ENCODE results near the gene TUBB4B. TPM values are rescaled to one million over a fixed set of nuclear protein-coding genes. Genes with fewer than 3 reads are reported as not detected.

The TUBB4B gene
- total RNA-seq, 1 experiment from 2014 or later: 714 TPM

DNA sequence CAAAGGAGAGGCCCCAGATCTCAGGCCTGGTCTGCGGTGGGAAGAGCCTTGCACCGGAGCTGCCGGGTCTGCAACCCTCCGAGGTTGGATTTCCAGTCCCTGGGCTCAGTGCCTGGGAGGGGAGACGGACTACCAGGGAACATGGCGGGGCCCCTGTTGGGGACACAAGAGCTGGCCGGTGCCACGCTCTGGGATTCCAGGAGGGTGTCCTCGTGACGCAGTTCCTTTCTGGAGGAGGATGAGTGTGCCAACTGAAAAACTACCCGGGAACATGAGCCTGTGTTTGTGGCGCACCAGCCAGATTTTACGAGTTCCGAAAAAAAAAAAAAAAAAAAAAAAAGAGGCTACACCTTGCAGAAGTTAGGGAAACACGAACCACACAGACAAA, 52.0 kb downstream of the TUBB4B start:
- TF ChIP-seq CTCF (conservative IDR thresholded peaks at IDR 0.05; ENCODE audit: low read depth, low read length) (no peak), EZH2 (IDR thresholded peaks at IDR 0.05; ENCODE audit: borderline replicate concordance, low read depth, low read length, poor library complexity, severe bottlenecking) (no peak)
- no TSS peak for BruUV-seq (replicated peaks)
- Histone ChIP-seq H3K27me3 (replicated peaks; ENCODE audit: insufficient read depth, low read depth, low read length, poor library complexity) (no peaks in the 10 kb centered on the region), H3K9me3 (ENCODE audit: low read depth, low read length, poor library complexity, severe bottlenecking) (peaks cover 3% of the 10 kb centered on the region), H3K4me1 (ENCODE audit: insufficient read depth, low read length, poor library complexity, severe bottlenecking) (no peaks in the 10 kb centered on the region), H3K27ac (ENCODE audit: low read depth, low read length, poor library complexity, severe bottlenecking) (no peak overlapping the region), H3K36me3 (ENCODE audit: insufficient read depth, low read length, poor library complexity, severe bottlenecking) (no peaks in the 10 kb centered on the region), H3K4me3 (ENCODE audit: low read depth, low read length, poor library complexity, severe bottlenecking) (no peak overlapping the region)
- POLR2A ChIA-PET (ENCODE audit: low non-redundant PET): no interaction called here
- intact Hi-C loops (cut with micrococcal nuclease; ENCODE audit: unreplicated experiment): no loop called here
- no peak for DNase-seq (ENCODE audit: low spot score)
- CTCF ChIA-PET: interaction anchor here (0.7 kb wide), 1 partner anchor 56 kb away, joined by 10 read pairs; no protein-coding TSS in a partner anchor

Other genes starting within 250 kb of the TUBB4B start
- 91.5 and 99.5 TPM in 2 replicates for gene PAXX, start 248.9 kb upstream of the TUBB4B start, total RNA-seq (2021)
- gene CLIC3, start 244.7 kb upstream of the TUBB4B start, total RNA-seq (2021): not detected in 2 replicates
- 27.8 and 38.9 TPM in 2 replicates for gene ABCA2, start 213.1 kb upstream of the TUBB4B start, total RNA-seq (2021)
- gene FUT7, start 209.2 kb upstream of the TUBB4B start, total RNA-seq (2021): not detected in 2 replicates
- 73.9 and 81.4 TPM in 2 replicates for gene NPDC1, start 195.1 kb upstream of the TUBB4B start, total RNA-seq (2021)
- not detected in 2 replicates for gene ENTPD2, start 187.2 kb upstream of the TUBB4B start, total RNA-seq (2021)
- 30.6 and 33.7 TPM in 2 replicates for gene SAPCD2, start 170.7 kb upstream of the TUBB4B start, total RNA-seq (2021)
- 11.2 and 13.0 TPM in 2 replicates for gene UAP1L1, start 163.8 kb upstream of the TUBB4B start, total RNA-seq (2021)
- 48.6 and 54.9 TPM in 2 replicates for gene MAN1B1, start 154.3 kb upstream of the TUBB4B start, total RNA-seq (2021)
- gene DPP7, start 126.6 kb upstream of the TUBB4B start, total RNA-seq (2021): 120 and 122 TPM in 2 replicates
- gene GRIN1, start 102.1 kb upstream of the TUBB4B start, total RNA-seq (2021): 0.17 and 0.52 TPM in 2 replicates
- gene LRRC26, start 71.2 kb upstream of the TUBB4B start, total RNA-seq (2021): not detected in 2 replicates
- gene TMEM210, start 69.2 kb upstream of the TUBB4B start, total RNA-seq (2021): not detected in 2 replicates
- gene ANAPC2, start 52.7 kb upstream of the TUBB4B start, total RNA-seq (2021): 49.6 and 54.1 TPM in 2 replicates
- gene SSNA1, start 52.6 kb upstream of the TUBB4B start, total RNA-seq (2021): 86.8 and 87.3 TPM in 2 replicates
- 23.0 and 25.7 TPM in 2 replicates for gene TPRN, start 40.5 kb upstream of the TUBB4B start, total RNA-seq (2021)
- 37.5 and 41.8 TPM in 2 replicates for gene TMEM203, start 35.6 kb upstream of the TUBB4B start, total RNA-seq (2021)
- 40.2 and 41.5 TPM in 2 replicates for gene NDOR1, start 35.6 kb upstream of the TUBB4B start, total RNA-seq (2021)
- gene RNF208, start 19.0 kb upstream of the TUBB4B start, total RNA-seq (2021): 13.7 and 20.2 TPM in 2 replicates
- gene CYSRT1, start 16.1 kb upstream of the TUBB4B start, total RNA-seq (2021): 0.37 TPM in 1 of 2 replicates, not detected in the other
- 0.17 TPM in 1 of 2 replicates, not detected in the other for gene RNF224, start 13.8 kb upstream of the TUBB4B start, total RNA-seq (2021)
- gene SLC34A3, start 10.4 kb upstream of the TUBB4B start, total RNA-seq (2021): not detected in 2 replicates
- gene STPG3, start 10.0 kb downstream of the TUBB4B start, total RNA-seq (2021): 0.35 TPM in 1 of 2 replicates, not detected in the other
- gene NELFB, start 14.0 kb downstream of the TUBB4B start, total RNA-seq (2021): 72.6 and 78.1 TPM in 2 replicates
- gene TOR4A, start 36.4 kb downstream of the TUBB4B start, total RNA-seq (2021): 0.82 and 1.4 TPM in 2 replicates
- 7.4 and 8.9 TPM in 2 replicates for gene NRARP, start 61.0 kb downstream of the TUBB4B start, total RNA-seq (2021)
- gene EXD3, start 181.9 kb downstream of the TUBB4B start, total RNA-seq (2021): 6.3 and 9.4 TPM in 2 replicates
- 0.28 and 0.79 TPM in 2 replicates for gene NOXA1, start 182.1 kb downstream of the TUBB4B start, total RNA-seq (2021)
- gene ENTPD8, start 200.1 kb downstream of the TUBB4B start, total RNA-seq (2021): not detected in 2 replicates
- gene NSMF, start 218.0 kb downstream of the TUBB4B start, total RNA-seq (2021): 52.7 and 54.9 TPM in 2 replicates